B cell (primary cell): ENCODE measurements around the gene TCF7L2. TPM values are rescaled to one million over a fixed set of nuclear protein-coding genes. Genes with fewer than 3 reads are reported as not detected.

ENCODE experiments used
- ATAC-seq: fragments of 200-7000 bp; cut with Tn5 transposase; one replicate; pipeline ENCODE4 v1.10.0; 2021; ENCODE audit warnings: low read depth, mild to moderate bottlenecking, moderate number of reproducible peaks, moderate library complexity
- CTCF ChIA-PET: fragments of 350-600 bp; sonication (Branson Sonifier 250); formaldehyde crosslinking; loops from one replicate; lab custom pipeline; 2021; ENCODE audit warnings: antibody characterized with exemption, inconsistent platforms; lab: Charles Lee
- POLR2A ChIA-PET: fragments of 350-600 bp; sonication (Branson Sonifier 250); formaldehyde crosslinking; loops from one replicate; lab custom pipeline; 2021; ENCODE audit warnings: antibody characterized with exemption; lab: Charles Lee
- DNase-seq: peaks from one replicate; pipeline ENCODE4 v3.0.0; 2013
- H2AFZ ChIP-seq: 2 replicates; pipeline ENCODE4 v1.6.1; 2012; ENCODE audit warnings: mild to moderate bottlenecking, low read depth, low read length; ENCODE audit not compliant: insufficient read depth, poor library complexity, severe bottlenecking
- H3K27ac ChIP-seq, 2 donors: 1 replicate in 1 of 2; 2 replicates in 1 of 2; pipeline ENCODE4 v1.5.1; 2012 to 2013; ENCODE audit warnings: low read length in 2 of 2, mild to moderate bottlenecking in 2 of 2, moderate library complexity in 1 of 2
- H3K27me3 ChIP-seq, 4 experiments: fragments of 200-600 bp in 1 of 4; sonication (generic) in 1 of 4; replicated peaks in 1 of 4; 1 replicate in 2 of 4; 2 replicates in 2 of 4; pipeline versions ENCODE4 v1.6.1 to v1.7.0; 2013 to 2016; ENCODE audit warnings: low read length in 3 of 4, mild to moderate bottlenecking in 2 of 4, mixed read lengths in 1 of 4, moderate library complexity in 1 of 4; ENCODE audit not compliant: insufficient read depth in 4 of 4, control insufficient read depth in 3 of 4; ENCODE audit errors: control extremely low read depth in 1 of 4
- H3K36me3 ChIP-seq, 2 experiments: replicated peaks in 1 of 2; 1 replicate in 1 of 2; 2 replicates in 1 of 2; pipeline versions ENCODE4 v1.6.1 to v1.7.1; 2013; ENCODE audit warnings: low read length in 1 of 2; ENCODE audit not compliant: insufficient read depth in 2 of 2, control insufficient read depth in 1 of 2; ENCODE audit errors: control extremely low read depth in 1 of 2, extremely low read depth in 1 of 2
- H3K4me1 ChIP-seq, 2 donors: fragments of 200-600 bp in 1 of 2; sonication (generic) in 1 of 2; 1 replicate in 1 of 2; 2 replicates in 1 of 2; pipeline versions ENCODE4 v1.5.1 to v1.6.1; 2013 to 2017; ENCODE audit warnings: low read length in 2 of 2; ENCODE audit not compliant: control insufficient read depth in 2 of 2, insufficient read depth in 2 of 2
- H3K4me2 ChIP-seq: replicated peaks from 2 replicates; pipeline ENCODE3; 2012; ENCODE audit warnings: mild to moderate bottlenecking, low read depth, low read length; ENCODE audit not compliant: poor library complexity, severe bottlenecking
- H3K4me3 ChIP-seq, 5 experiments: fragments of 200-600 bp in 1 of 5; sonication (generic) in 1 of 5; 1 replicate in 3 of 5; 2 replicates in 2 of 5; pipeline versions ENCODE4 v1.5.1 to v1.7.0; 2011 to 2016; ENCODE audit warnings: low read length in 4 of 5, mild to moderate bottlenecking in 4 of 5, low read depth in 2 of 5, control low read depth in 1 of 5, moderate library complexity in 1 of 5; ENCODE audit not compliant: insufficient read depth in 1 of 5; ENCODE audit errors: control extremely low read depth in 1 of 5, extremely low read depth in 1 of 5
- H3K79me2 ChIP-seq: fragments of 200-600 bp; sonication (generic); one replicate; pipeline ENCODE4 v1.6.0; 2016; ENCODE audit warnings: low read length; ENCODE audit not compliant: control insufficient read depth, insufficient read depth
- H3K9ac ChIP-seq: fragments of 200-600 bp; sonication (generic); 2 replicates; pipeline ENCODE4 v1.6.1; 2017; ENCODE audit warnings: mild to moderate bottlenecking, low read length, moderate library complexity
- H3K9me3 ChIP-seq, 3 donors: one replicate each; pipeline versions ENCODE4 v1.6.1 to v1.7.1; 2013; ENCODE audit warnings: low read length in 2 of 3; ENCODE audit not compliant: control insufficient read depth in 2 of 3, insufficient read depth in 1 of 3; ENCODE audit errors: control extremely low read depth in 1 of 3
- H4K20me1 ChIP-seq: 2 replicates; pipeline ENCODE4 v1.6.0; 2012; ENCODE audit warnings: mild to moderate bottlenecking, low read length; ENCODE audit not compliant: insufficient read depth, control insufficient read depth, poor library complexity, severe bottlenecking
- H3K27ac Mint-ChIP-seq: one replicate; pipeline ENCODE4 v1.8.0; 2021; ENCODE audit warnings: mixed read lengths
- H3K27me3 Mint-ChIP-seq: one replicate; pipeline ENCODE4 v1.8.0; 2021; ENCODE audit warnings: mixed read lengths
- H3K4me1 Mint-ChIP-seq: one replicate; pipeline ENCODE4 v1.8.0; 2021; ENCODE audit warnings: mixed read lengths
- H3K4me3 Mint-ChIP-seq: one replicate; pipeline ENCODE4 v1.8.0; 2021; ENCODE audit warnings: mixed read lengths
- H3K9me3 Mint-ChIP-seq: one replicate; pipeline ENCODE4 v1.8.0; 2022; ENCODE audit warnings: mixed read lengths; ENCODE audit not compliant: insufficient read depth
- CTCF ChIP-seq: fragments of 200-600 bp; IDR thresholded peaks from one replicate; pipeline ENCODE4 v1.8.0; 2022; ENCODE audit warnings: antibody characterized with exemption, mild to moderate bottlenecking
- EZH2 ChIP-seq: IDR thresholded peaks from 2 replicates; pipeline ENCODE4 v1.6.1; 2012; ENCODE audit warnings: borderline replicate concordance, low read depth, mild to moderate bottlenecking, moderate library complexity, low read length; ENCODE audit not compliant: insufficient read depth, poor library complexity, severe bottlenecking
- WGBS: methylation state at CpG from one replicate; pipeline ENCODE4 v1.1.5; 2013; ENCODE audit warnings: missing lambda C conversion rate; ENCODE audit not compliant: insufficient coverage; 5-methylcytosine and 5-hydroxymethylcytosine counted together
- intact Hi-C: fragments of 100-400 bp; cut with micrococcal nuclease; formaldehyde crosslinking; loops from one replicate; pipeline ENCODE4 v1.10.0; 2022
- polyA plus RNA-seq: library from polyadenylated mRNA; depleted of rRNA; stranded (reverse); fragments of >200 nt; gene quantifications from 2 replicates; pipeline ENCODE4 v1.2.3, GENCODE V29; 2012
- total RNA-seq, 2 donors: library from RNA; stranded (reverse); fragments of 120-200 nt in 1 of 2; gene quantifications; 1 replicate in 1 of 2; 2 replicates in 1 of 2; pipeline versions ENCODE4 v1.2.3 to v1.2.4, GENCODE V29; 2013 to 2022

The TCF7L2 gene
- total and polyA plus RNA-seq, 2 donors (not counting 1 experiment from before 2014, with no cell fraction given): 0.48 to 1.1 TPM

- intact Hi-C loops: no loop called here
- no peaks in the 10 kb centered on the region for H3K79me2 ChIP-seq
- no peak overlapping the region for H2AFZ ChIP-seq
- no peaks in the 10 kb centered on the region for H3K9me3 ChIP-seq
- no peak for TF ChIP-seq CTCF
- no peaks in the 10 kb centered on the region for H4K20me1 ChIP-seq
- H3K36me3 ChIP-seq: no peaks in the 10 kb centered on the region
- H3K4me3 Mint-ChIP-seq: no peak overlapping the region
- H3K4me2 ChIP-seq: no peak overlapping the region
- H3K4me3 ChIP-seq: no peak overlapping the region
- peaks cover 13% of the 10 kb centered on the region for H3K27me3 Mint-ChIP-seq
- H3K4me1 ChIP-seq: no peaks in the 10 kb centered on the region
- H3K27me3 ChIP-seq: no peaks in the 10 kb centered on the region
- no peak for DNase-seq
- CTCF ChIA-PET: no interaction called here
- no peaks in the 10 kb centered on the region for H3K9me3 Mint-ChIP-seq
- 95% methylated on average over 13 of the region's 16 CpGs for WGBS
- H3K4me1 Mint-ChIP-seq: peaks cover 3% of the 10 kb centered on the region
- ATAC-seq: no peak
- no peak overlapping the region for H3K27ac ChIP-seq
- POLR2A ChIA-PET: no interaction called here
- no peak overlapping the region for H3K27ac Mint-ChIP-seq
- H3K9ac ChIP-seq: no peak overlapping the region
Observed at GRCh38 chr10:113177156-113177935, 227.3 kb downstream of the TCF7L2 start.

GRCh38 chr10:113177936-113178335 lies 227.9 kb downstream of the TCF7L2 start:
- Histone ChIP-seq H2AFZ (no peak overlapping the region), H3K9ac (no peak overlapping the region), H3K36me3 (no peaks in the 10 kb centered on the region), H3K27me3 (no peaks in the 10 kb centered on the region), H3K79me2 (no peaks in the 10 kb centered on the region), H4K20me1 (no peaks in the 10 kb centered on the region), H3K9me3 (no peaks in the 10 kb centered on the region), H3K4me2 (no peak overlapping the region), H3K4me1 (no peaks in the 10 kb centered on the region), H3K27ac (no peak overlapping the region), H3K4me3 (no peak overlapping the region)
- DNase-seq (no peak), ATAC-seq (no peak)
- TF ChIP-seq CTCF (no peak), EZH2 (no peak)
- Mint-ChIP-seq H3K9me3 (no peaks in the 10 kb centered on the region), H3K27ac (no peak overlapping the region), H3K27me3 (peaks cover 12% of the 10 kb centered on the region), H3K4me3 (no peak overlapping the region), H3K4me1 (peaks cover 3% of the 10 kb centered on the region)
- intact Hi-C loops: no loop called here
- 96% methylated on average over 10 of the region's 11 CpGs for WGBS
- CTCF ChIA-PET: no interaction called here
- POLR2A ChIA-PET: interaction anchor here (0.6 kb wide), 1 partner anchor 1044 kb away, joined by 6 read pairs; no protein-coding TSS in a partner anchor
